K562 (cell line): ENCODE measurements around the gene CCNL2. TPM values are rescaled to one million over a fixed set of nuclear protein-coding genes. Genes with fewer than 3 reads are reported as not detected.

Source experiments
- ASH1L ChIP-seq: fragments of 450-650 bp; IDR thresholded peaks from 2 replicates; pipeline ENCODE4 v1.6.1; 2018; ENCODE audit warnings: borderline replicate concordance, mild to moderate bottlenecking, low read depth; ENCODE audit not compliant: partially characterized antibody
- CBX1 ChIP-seq: sonication (generic); IDR thresholded peaks from 2 replicates; pipeline ENCODE4 v1.6.1; 2016; ENCODE audit warnings: antibody characterized with exemption, low read depth, mild to moderate bottlenecking
- KAT2B ChIP-seq: IDR thresholded peaks from one replicate; pipeline ENCODE4 v1.6.1; 2012; ENCODE audit warnings: low read depth, mild to moderate bottlenecking, control low read depth, inconsistent platforms, low read length, moderate library complexity
- MAFF ChIP-seq: IDR thresholded peaks from 2 replicates; pipeline ENCODE4 v1.6.1; 2012; ENCODE audit warnings: low read length, improper control_type of control experiment
- MTA1 ChIP-seq: fragments of 450-650 bp; IDR thresholded peaks from 2 replicates; pipeline ENCODE4 v1.6.1; 2017; ENCODE audit warnings: borderline replicate concordance
- TSC22D4 ChIP-seq: fragments of 450-650 bp; IDR thresholded peaks from 2 replicates; pipeline ENCODE4 v1.6.1; 2016; ENCODE audit warnings: missing genetic modification characterization, missing biosample characterization, control low read depth
- ZNF143 ChIP-seq: sonication (generic); formaldehyde crosslinking; IDR thresholded peaks from 2 replicates; pipeline ENCODE4 v1.9.0; 2022; ENCODE audit warnings: mild to moderate bottlenecking, missing genetic modification reagents
- ZNF165 ChIP-seq: fragments of 250-450 bp; sonication (Bioruptor Pico); IDR thresholded peaks from 2 replicates; pipeline ENCODE4 v1.4.0; 2020; ENCODE audit warnings: borderline replicate concordance
- polyA plus RNA-seq, 8 experiments: library from polyadenylated mRNA; depleted of rRNA in 4 of 8; stranded (reverse) in 5 of 8; unstranded in 3 of 8; fragments of >200 nt; fragmentation: Nextera tagmentation in 2 of 8; fragmentation: Illumina TruSeq in 1 of 8; extraction: Ambion mirVana in 2 of 8; extraction: Trizol in 1 of 8; gene quantifications; 2 replicates each; pipeline versions ENCODE4 v1.2.1 to v1.2.3, GENCODE V29; 2011 to 2014; ENCODE audit warnings: inconsistent platforms in 1 of 8, missing spikeins in 1 of 8
- total RNA-seq, 7 experiments: library from RNA; depleted of rRNA in 6 of 7; stranded (reverse); fragments of >200 nt in 6 of 7; fragmentation: Illumina TruSeq in 2 of 7; extraction: Trizol in 2 of 7; gene quantifications; 2 replicates each; pipeline versions ENCODE4 v1.2.1 to v1.2.3, GENCODE V29; 2011 to 2021; ENCODE audit warnings: low replicate concordance in 1 of 7
- TF ChIP-seq, protein P1 (sequence below): fragments of 250-450 bp; sonication (Bioruptor Pico); IDR thresholded peaks from 2 replicates; pipeline ENCODE4 v1.4.0; 2020
- TF ChIP-seq, protein P2 (sequence below): fragments of 200-400 bp; formaldehyde crosslinking; IDR thresholded peaks from 2 replicates; pipeline ENCODE4 v1.6.1; 2017; ENCODE audit warnings: mild to moderate bottlenecking, low read depth, low read length, moderate library complexity
- TF ChIP-seq, protein P3 (sequence below): fragments of 450-650 bp; conservative IDR thresholded peaks from 2 replicates; pipeline ENCODE4 v1.6.1; 2016; ENCODE audit warnings: missing genetic modification characterization, low read depth, mild to moderate bottlenecking, missing compliant biosample characterization, moderate library complexity

Gene CCNL2
- total and polyA plus RNA-seq, 9 of the 15 experiments (the other 6 are each of a cell fraction or from before 2014, with no cell fraction given) = 2.8 to 287 (median 94.5) TPM

DNA sequence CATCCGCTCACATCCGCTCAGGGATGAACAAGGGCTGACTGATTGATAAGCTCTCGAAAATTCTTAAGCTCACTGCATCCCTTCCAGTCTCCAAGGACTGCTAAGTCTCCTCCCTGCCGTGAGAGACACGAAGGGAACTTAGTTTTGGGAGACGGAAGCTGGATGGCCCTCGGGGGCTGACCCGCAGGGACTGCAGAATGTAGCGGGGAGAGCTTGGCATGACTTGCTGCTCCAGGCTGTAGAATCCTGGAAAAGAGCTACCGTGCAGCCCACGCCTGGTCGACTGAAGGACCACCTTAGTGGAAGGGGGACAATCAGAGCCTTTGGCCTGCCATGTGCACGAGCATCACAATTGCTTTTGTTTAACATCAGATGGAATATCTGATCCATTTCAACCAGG, 16.6 kb upstream of the CCNL2 start (continued):
- TF ChIP-seq, protein P1, sequence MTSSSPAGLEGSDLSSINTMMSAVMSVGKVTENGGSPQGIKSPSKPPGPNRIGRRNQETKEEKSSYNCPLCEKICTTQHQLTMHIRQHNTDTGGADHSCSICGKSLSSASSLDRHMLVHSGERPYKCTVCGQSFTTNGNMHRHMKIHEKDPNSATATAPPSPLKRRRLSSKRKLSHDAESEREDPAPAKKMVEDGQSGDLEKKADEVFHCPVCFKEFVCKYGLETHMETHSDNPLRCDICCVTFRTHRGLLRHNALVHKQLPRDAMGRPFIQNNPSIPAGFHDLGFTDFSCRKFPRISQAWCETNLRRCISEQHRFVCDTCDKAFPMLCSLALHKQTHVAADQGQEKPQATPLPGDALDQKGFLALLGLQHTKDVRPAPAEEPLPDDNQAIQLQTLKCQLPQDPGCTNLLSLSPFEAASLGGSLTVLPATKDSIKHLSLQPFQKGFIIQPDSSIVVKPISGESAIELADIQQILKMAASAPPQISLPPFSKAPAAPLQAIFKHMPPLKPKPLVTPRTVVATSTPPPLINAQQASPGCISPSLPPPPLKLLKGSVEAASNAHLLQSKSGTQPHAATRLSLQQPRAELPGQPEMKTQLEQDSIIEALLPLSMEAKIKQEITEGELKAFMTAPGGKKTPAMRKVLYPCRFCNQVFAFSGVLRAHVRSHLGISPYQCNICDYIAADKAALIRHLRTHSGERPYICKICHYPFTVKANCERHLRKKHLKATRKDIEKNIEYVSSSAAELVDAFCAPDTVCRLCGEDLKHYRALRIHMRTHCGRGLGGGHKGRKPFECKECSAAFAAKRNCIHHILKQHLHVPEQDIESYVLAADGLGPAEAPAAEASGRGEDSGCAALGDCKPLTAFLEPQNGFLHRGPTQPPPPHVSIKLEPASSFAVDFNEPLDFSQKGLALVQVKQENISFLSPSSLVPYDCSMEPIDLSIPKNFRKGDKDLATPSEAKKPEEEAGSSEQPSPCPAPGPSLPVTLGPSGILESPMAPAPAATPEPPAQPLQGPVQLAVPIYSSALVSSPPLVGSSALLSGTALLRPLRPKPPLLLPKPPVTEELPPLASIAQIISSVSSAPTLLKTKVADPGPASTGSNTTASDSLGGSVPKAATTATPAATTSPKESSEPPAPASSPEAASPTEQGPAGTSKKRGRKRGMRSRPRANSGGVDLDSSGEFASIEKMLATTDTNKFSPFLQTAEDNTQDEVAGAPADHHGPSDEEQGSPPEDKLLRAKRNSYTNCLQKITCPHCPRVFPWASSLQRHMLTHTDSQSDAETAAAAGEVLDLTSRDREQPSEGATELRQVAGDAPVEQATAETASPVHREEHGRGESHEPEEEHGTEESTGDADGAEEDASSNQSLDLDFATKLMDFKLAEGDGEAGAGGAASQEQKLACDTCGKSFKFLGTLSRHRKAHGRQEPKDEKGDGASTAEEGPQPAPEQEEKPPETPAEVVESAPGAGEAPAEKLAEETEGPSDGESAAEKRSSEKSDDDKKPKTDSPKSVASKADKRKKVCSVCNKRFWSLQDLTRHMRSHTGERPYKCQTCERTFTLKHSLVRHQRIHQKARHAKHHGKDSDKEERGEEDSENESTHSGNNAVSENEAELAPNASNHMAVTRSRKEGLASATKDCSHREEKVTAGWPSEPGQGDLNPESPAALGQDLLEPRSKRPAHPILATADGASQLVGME (CRISPR knock-in tag) = no peak
- TF ChIP-seq ZNF143 (CRISPR knock-in tag) (no peak), MAFF (no peak), ASH1L (no peak), ZNF165 (no peak), TSC22D4 (tag) (no peak), CBX1 (no peak), KAT2B (no peak), MTA1 (no peak)
- TF ChIP-seq, protein P2, sequence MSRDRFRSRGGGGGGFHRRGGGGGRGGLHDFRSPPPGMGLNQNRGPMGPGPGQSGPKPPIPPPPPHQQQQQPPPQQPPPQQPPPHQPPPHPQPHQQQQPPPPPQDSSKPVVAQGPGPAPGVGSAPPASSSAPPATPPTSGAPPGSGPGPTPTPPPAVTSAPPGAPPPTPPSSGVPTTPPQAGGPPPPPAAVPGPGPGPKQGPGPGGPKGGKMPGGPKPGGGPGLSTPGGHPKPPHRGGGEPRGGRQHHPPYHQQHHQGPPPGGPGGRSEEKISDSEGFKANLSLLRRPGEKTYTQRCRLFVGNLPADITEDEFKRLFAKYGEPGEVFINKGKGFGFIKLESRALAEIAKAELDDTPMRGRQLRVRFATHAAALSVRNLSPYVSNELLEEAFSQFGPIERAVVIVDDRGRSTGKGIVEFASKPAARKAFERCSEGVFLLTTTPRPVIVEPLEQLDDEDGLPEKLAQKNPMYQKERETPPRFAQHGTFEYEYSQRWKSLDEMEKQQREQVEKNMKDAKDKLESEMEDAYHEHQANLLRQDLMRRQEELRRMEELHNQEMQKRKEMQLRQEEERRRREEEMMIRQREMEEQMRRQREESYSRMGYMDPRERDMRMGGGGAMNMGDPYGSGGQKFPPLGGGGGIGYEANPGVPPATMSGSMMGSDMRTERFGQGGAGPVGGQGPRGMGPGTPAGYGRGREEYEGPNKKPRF = no peak
- TF ChIP-seq, protein P3, sequence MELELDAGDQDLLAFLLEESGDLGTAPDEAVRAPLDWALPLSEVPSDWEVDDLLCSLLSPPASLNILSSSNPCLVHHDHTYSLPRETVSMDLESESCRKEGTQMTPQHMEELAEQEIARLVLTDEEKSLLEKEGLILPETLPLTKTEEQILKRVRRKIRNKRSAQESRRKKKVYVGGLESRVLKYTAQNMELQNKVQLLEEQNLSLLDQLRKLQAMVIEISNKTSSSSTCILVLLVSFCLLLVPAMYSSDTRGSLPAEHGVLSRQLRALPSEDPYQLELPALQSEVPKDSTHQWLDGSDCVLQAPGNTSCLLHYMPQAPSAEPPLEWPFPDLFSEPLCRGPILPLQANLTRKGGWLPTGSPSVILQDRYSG (tag) = no peak
